Gastrocnemius medialis (tissue), 4 donors: ENCODE data around the gene SLC6A18.

Experiments
- CTCF ChIP-seq, 5 experiments: fragments of 450-650 bp in 3 of 5; fragments of 200-600 bp in 2 of 5; sonication (generic) in 2 of 5; IDR thresholded peaks in 4 of 5; conservative IDR thresholded peaks in 1 of 5; 1 replicate in 4 of 5; 2 replicates in 1 of 5; pipeline ENCODE4 v1.5.1; 2016 to 2019; ENCODE audit warnings: antibody characterized with exemption in 5 of 5, mild to moderate bottlenecking in 3 of 5, moderate library complexity in 3 of 5
- POLR2A ChIP-seq, 2 donors: fragments of 450-650 bp; IDR thresholded peaks; one replicate each; pipeline ENCODE4 v1.6.1; 2017; ENCODE audit warnings: antibody characterized with exemption in 2 of 2, mild to moderate bottlenecking in 2 of 2, moderate library complexity in 2 of 2

- TF ChIP-seq CTCF (IDR thresholded peaks at IDR 0.05 in 4 of 5, conservative IDR thresholded peaks at IDR 0.05 in 1 of 5) (no peak), POLR2A (IDR thresholded peaks at IDR 0.05) (no peak)
Observed at GRCh38 chr5:1226231-1226630, 1.1 kb downstream of the SLC6A18 start.
